IMR-90 (cell line): ENCODE measurements around the gene NPAS1. TPM values are rescaled to one million over a fixed set of nuclear protein-coding genes. Genes with fewer than 3 reads are reported as not detected.

Source experiments
- ATAC-seq: fragments of 200-7000 bp; cut with Tn5 transposase; 2 replicates; pipeline ENCODE4 v1.9.1; 2020; ENCODE audit warnings: low read depth, mild to moderate bottlenecking, moderate library complexity
- BruUV-seq: library from RNA; stranded (reverse); fragments of 400-500 nt; replicated peaks from 2 replicates; lab custom pipeline; 2021; lab: Mats Ljungman, UMichigan
- CTCF ChIA-PET: fragments of 300-600 bp; formaldehyde crosslinking; extraction: SDS; loops from one replicate; lab custom pipeline; 2021; ENCODE audit warnings: antibody characterized with exemption; lab: Yijun Ruan, JAX
- POLR2A ChIA-PET: fragments of 300-600 bp; sonication (Branson Sonifier 250); formaldehyde crosslinking; loops from one replicate; lab custom pipeline; 2022; ENCODE audit warnings: antibody characterized with exemption; ENCODE audit not compliant: unreplicated experiment; lab: Charles Lee
- DNase-seq: peaks from one replicate; pipeline ENCODE4 v3.0.0; 2013
- H2AFZ ChIP-seq: replicated peaks from 2 replicates; pipeline ENCODE3; 2013; ENCODE audit warnings: low read length, mild to moderate bottlenecking; ENCODE audit not compliant: poor library complexity
- H2AK5ac ChIP-seq: 2 replicates; pipeline ENCODE4 v1.6.1; 2013; ENCODE audit warnings: low read depth, low read length, inconsistent platforms
- H2AK9ac ChIP-seq: replicated peaks from 2 replicates; pipeline ENCODE3; 2013; ENCODE audit warnings: mild to moderate bottlenecking, low read depth, low read length, moderate library complexity; ENCODE audit not compliant: poor library complexity
- H2BK120ac ChIP-seq: 2 replicates; pipeline ENCODE4 v1.6.1; 2013; ENCODE audit warnings: low read depth, low read length, inconsistent platforms
- H2BK15ac ChIP-seq: 3 replicates; pipeline ENCODE4 v1.6.1; 2013; ENCODE audit warnings: low read depth, low read length, inconsistent platforms
- H2BK20ac ChIP-seq: 2 replicates; pipeline ENCODE4 v1.6.1; 2013; ENCODE audit warnings: low read depth, mild to moderate bottlenecking, inconsistent platforms, low read length, moderate library complexity
- H2BK5ac ChIP-seq: 2 replicates; pipeline ENCODE4 v1.6.1; 2013; ENCODE audit warnings: mild to moderate bottlenecking, low read depth, low read length, inconsistent platforms; ENCODE audit not compliant: poor library complexity, severe bottlenecking
- H3K14ac ChIP-seq: replicated peaks from 2 replicates; pipeline ENCODE4 v1.6.1; 2013; ENCODE audit warnings: low read depth, low read length, inconsistent platforms
- H3K18ac ChIP-seq: 2 replicates; pipeline ENCODE4 v1.6.1; 2013; ENCODE audit warnings: low read depth, low read length, control low read depth
- H3K23ac ChIP-seq: 2 replicates; pipeline ENCODE4 v1.6.1; 2013; ENCODE audit warnings: low read depth, low read length, inconsistent platforms
- H3K27ac ChIP-seq: 2 replicates; pipeline ENCODE4 v1.5.1; 2013; ENCODE audit warnings: mild to moderate bottlenecking, control low read depth, low read length; ENCODE audit not compliant: insufficient read depth
- H3K27me3 ChIP-seq: 2 replicates; pipeline ENCODE4 v1.6.1; 2013; ENCODE audit warnings: low read length; ENCODE audit not compliant: control insufficient read depth, insufficient read depth
- H3K36me3 ChIP-seq: 2 replicates; pipeline ENCODE4 v1.6.1; 2013; ENCODE audit warnings: low read length, mixed read lengths; ENCODE audit not compliant: control insufficient read depth, insufficient read depth
- H3K4ac ChIP-seq: 2 replicates; pipeline ENCODE4 v1.6.1; 2013; ENCODE audit warnings: low read depth, low read length, inconsistent platforms
- H3K4me1 ChIP-seq: 2 replicates; pipeline ENCODE4 v1.6.1; 2013; ENCODE audit warnings: low read length, mixed read lengths; ENCODE audit not compliant: control insufficient read depth, insufficient read depth
- H3K4me2 ChIP-seq: 2 replicates; pipeline ENCODE4 v1.6.1; 2013; ENCODE audit warnings: low read depth, mild to moderate bottlenecking, control low read depth, low read length, moderate library complexity
- H3K4me3 ChIP-seq: 2 replicates; pipeline ENCODE4 v1.5.1; 2013; ENCODE audit warnings: low read depth, mild to moderate bottlenecking, control low read depth, low read length, moderate library complexity; ENCODE audit not compliant: insufficient read depth
- H3K56ac ChIP-seq: 2 replicates; pipeline ENCODE4 v1.6.1; 2013; ENCODE audit warnings: low read length, inconsistent platforms; ENCODE audit not compliant: insufficient read depth; ENCODE audit errors: extremely low read depth
- H3K79me1 ChIP-seq, 2 experiments: 2 replicates each; pipeline ENCODE4 v1.6.1; 2013; ENCODE audit warnings: low read length in 2 of 2, inconsistent platforms in 1 of 2, low read depth in 1 of 2
- H3K9ac ChIP-seq: 2 replicates; pipeline ENCODE4 v1.6.1; 2013; ENCODE audit warnings: low read depth, low read length, control low read depth
- H3K9me1 ChIP-seq: 2 replicates; pipeline ENCODE4 v1.6.1; 2013; ENCODE audit warnings: low read length, inconsistent platforms; ENCODE audit not compliant: insufficient read depth
- H3K9me3 ChIP-seq: 2 replicates; pipeline ENCODE4 v1.6.1; 2013; ENCODE audit warnings: low read length; ENCODE audit not compliant: control insufficient read depth, insufficient read depth
- H4K20me1 ChIP-seq: 2 replicates; pipeline ENCODE4 v1.6.1; 2013; ENCODE audit warnings: low read length, inconsistent platforms; ENCODE audit not compliant: insufficient read depth
- H4K5ac ChIP-seq: 2 replicates; pipeline ENCODE4 v1.6.1; 2013; ENCODE audit warnings: mild to moderate bottlenecking, low read depth, low read length, control low read depth
- H4K8ac ChIP-seq, 2 experiments: 2 replicates each; pipeline ENCODE4 v1.6.1; 2013; ENCODE audit warnings: low read depth in 2 of 2, low read length in 2 of 2, control low read depth in 1 of 2, inconsistent platforms in 1 of 2
- H4K91ac ChIP-seq: 2 replicates; pipeline ENCODE4 v1.6.1; 2013; ENCODE audit warnings: low read depth, low read length, inconsistent platforms; ENCODE audit not compliant: insufficient read depth
- CEBPB ChIP-seq: IDR thresholded peaks from 2 replicates; pipeline ENCODE4 v1.6.1; 2012; ENCODE audit warnings: low read depth, low read length, improper control_type of control experiment
- CHD1 ChIP-seq: IDR thresholded peaks from 2 replicates; pipeline ENCODE4 v1.6.1; 2012; ENCODE audit warnings: low read depth, low read length, improper control_type of control experiment
- FOS ChIP-seq: fragments of 150-350 bp; IDR thresholded peaks from 2 replicates; pipeline ENCODE4 v1.6.1; 2016; ENCODE audit warnings: low read depth, low read length
- MAFK ChIP-seq: IDR thresholded peaks from 2 replicates; pipeline ENCODE4 v1.6.1; 2012; ENCODE audit warnings: low read depth, low read length, improper control_type of control experiment
- MAZ ChIP-seq: IDR thresholded peaks from 2 replicates; pipeline ENCODE4 v1.6.1; 2012; ENCODE audit warnings: low read depth, mild to moderate bottlenecking, low read length, improper control_type of control experiment, moderate library complexity, borderline replicate concordance
- NFE2L2 ChIP-seq: fragments of 150-350 bp; IDR thresholded peaks from 2 replicates; pipeline ENCODE4 v1.6.1; 2016; ENCODE audit warnings: low read depth, mild to moderate bottlenecking, low read length
- POLR2A ChIP-seq: IDR thresholded peaks from 2 replicates; pipeline ENCODE4 v1.6.1; 2012; ENCODE audit warnings: mild to moderate bottlenecking, low read depth, low read length
- RCOR1 ChIP-seq: IDR thresholded peaks from 2 replicates; pipeline ENCODE4 v1.6.1; 2012; ENCODE audit warnings: mild to moderate bottlenecking, low read length, improper control_type of control experiment; ENCODE audit not compliant: insufficient replicate concordance
- SMC3 ChIP-seq: fragments of 150-350 bp; IDR thresholded peaks from 2 replicates; pipeline ENCODE4 v1.6.1; 2016; ENCODE audit warnings: low read depth, mild to moderate bottlenecking, antibody characterized with exemption, low read length, moderate library complexity
- WGBS, 2 experiments: methylation state at CpG; one replicate each; pipeline versions ENCODE4 v1.1.5 to v1.1.7; 2013; ENCODE audit warnings: missing lambda C conversion rate in 2 of 2; ENCODE audit not compliant: insufficient read length in 1 of 2; ENCODE audit errors: extremely low coverage in 2 of 2; 5-methylcytosine and 5-hydroxymethylcytosine counted together
- dilution Hi-C: fragments of 300-500 bp; cut with HindIII; formaldehyde crosslinking; loops from one replicate; pipeline ENCODE4 v1.14.3; 2018; ENCODE audit warnings: low sequenced_read_pairs; ENCODE audit not compliant: unreplicated experiment
- in situ Hi-C: fragments of 300-500 bp; cut with MboI; formaldehyde crosslinking; loops from 3 replicates; pipeline ENCODE4 v1.14.3; 2019; ENCODE audit warnings: low sequenced_read_pairs, inconsistent platforms, mixed read lengths
- intact Hi-C: fragments of 100-400 bp; cut with micrococcal nuclease; formaldehyde crosslinking; loops from 2 replicates; pipeline ENCODE4 v1.10.0; 2022
- polyA plus RNA-seq, 3 experiments: library from polyadenylated mRNA; depleted of rRNA; stranded (reverse); fragments of >200 nt; gene quantifications; 2 replicates each; pipeline ENCODE4 v1.2.3, GENCODE V29; 2012; ENCODE audit warnings: low replicate concordance in 1 of 3
- total RNA-seq: library from RNA; depleted of rRNA; stranded (reverse); fragments of >200 nt; gene quantifications from 2 replicates; pipeline ENCODE4 v1.2.3, GENCODE V29; 2012
- TF ChIP-seq, protein P1 (sequence below): fragments of 150-350 bp; IDR thresholded peaks from 2 replicates; pipeline ENCODE4 v1.6.1; 2017; ENCODE audit warnings: mild to moderate bottlenecking, antibody characterized with exemption, low read length, low read depth
- TF ChIP-seq, protein P2 (sequence below): conservative IDR thresholded peaks from 2 replicates; pipeline ENCODE4 v1.5.1; 2012; ENCODE audit warnings: mild to moderate bottlenecking, low read depth, low read length, improper control_type of control experiment
- TF ChIP-seq, protein P3 (sequence below): fragments of 150-350 bp; IDR thresholded peaks from 2 replicates; pipeline ENCODE4 v1.6.1; 2016; ENCODE audit warnings: low read depth, mild to moderate bottlenecking, low read length, moderate library complexity, borderline replicate concordance

Gene NPAS1
- total and polyA plus RNA-seq, 2 of the 4 experiments (the other 2 are of a cell fraction): 0.36 to 5.7 TPM

DNA sequence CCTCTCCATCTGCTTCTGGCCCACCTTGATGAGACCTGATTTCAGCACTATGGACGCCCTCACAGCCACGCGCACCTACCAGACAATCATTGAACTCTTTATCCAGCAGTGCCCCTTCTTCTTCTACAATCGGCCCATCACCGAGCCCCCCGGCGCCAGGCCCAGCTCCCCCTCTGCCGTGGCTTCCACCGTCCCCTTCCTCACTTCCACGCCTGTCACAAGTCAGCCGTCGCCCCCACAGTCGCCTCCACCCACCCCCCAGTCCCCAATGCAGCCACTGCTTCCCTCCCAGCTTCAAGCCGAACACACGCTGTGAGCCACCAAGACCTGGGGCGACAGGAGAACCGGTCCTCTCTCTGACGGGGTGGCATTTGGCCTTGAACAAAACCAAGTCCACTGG is 19.3 kb upstream of the NPAS1 start:
- Histone ChIP-seq H2AK9ac (no peak overlapping the region), H2BK120ac (no peak overlapping the region), H2BK20ac (no peak overlapping the region), H3K4me2 (no peak overlapping the region), H3K9me3 (no peaks in the 10 kb centered on the region), H4K20me1 (peaks cover 14% of the 10 kb centered on the region; the same call in 1 of the 2 replicates), H4K8ac (no peak overlapping the region), H3K9ac (no peak overlapping the region), H3K56ac (no peak overlapping the region), H3K9me1 (no peaks in the 10 kb centered on the region; the same call in 1 of the 2 replicates), H3K36me3 (peaks cover 44% of the 10 kb centered on the region), H3K14ac (no peak overlapping the region), H3K27ac (no peak overlapping the region), H3K27me3 (no peaks in the 10 kb centered on the region), H4K5ac (no peak overlapping the region), H3K4ac (no peak overlapping the region), H2BK5ac (no peak overlapping the region), H3K18ac (no peak overlapping the region), H3K4me1 (peaks cover 4% of the 10 kb centered on the region; the same call in 1 of the 2 replicates), H4K91ac (no peak overlapping the region), H2AFZ (no peak overlapping the region), H3K23ac (no peak overlapping the region), H3K4me3 (no peak overlapping the region), H2AK5ac (no peak overlapping the region), H3K79me1 (peaks cover 0 to 13% of the 10 kb centered on the region in 2 experiments; a peak in 2 of 4 replicates), H2BK15ac (no peak overlapping the region)
- ChIA-PET CTCF (no interaction called here), POLR2A (no interaction called here)
- DNase-seq (no peak), ATAC-seq (no peak)
- dilution Hi-C loops: no loop called here
- BruUV-seq: no TSS peak
- 91% methylated on average over 9 of the region's 18 CpGs; no CpG with 5 or more reads in 1 of the 2 experiments for WGBS, 2 experiments
- intact Hi-C loops: no loop called here
- no peak for TF ChIP-seq MAFK
- TF ChIP-seq, protein P1, sequence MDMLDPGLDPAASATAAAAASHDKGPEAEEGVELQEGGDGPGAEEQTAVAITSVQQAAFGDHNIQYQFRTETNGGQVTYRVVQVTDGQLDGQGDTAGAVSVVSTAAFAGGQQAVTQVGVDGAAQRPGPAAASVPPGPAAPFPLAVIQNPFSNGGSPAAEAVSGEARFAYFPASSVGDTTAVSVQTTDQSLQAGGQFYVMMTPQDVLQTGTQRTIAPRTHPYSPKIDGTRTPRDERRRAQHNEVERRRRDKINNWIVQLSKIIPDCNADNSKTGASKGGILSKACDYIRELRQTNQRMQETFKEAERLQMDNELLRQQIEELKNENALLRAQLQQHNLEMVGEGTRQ: no peak
- TF ChIP-seq SMC3: no peak
- TF ChIP-seq POLR2A: no peak
- TF ChIP-seq, protein P2, sequence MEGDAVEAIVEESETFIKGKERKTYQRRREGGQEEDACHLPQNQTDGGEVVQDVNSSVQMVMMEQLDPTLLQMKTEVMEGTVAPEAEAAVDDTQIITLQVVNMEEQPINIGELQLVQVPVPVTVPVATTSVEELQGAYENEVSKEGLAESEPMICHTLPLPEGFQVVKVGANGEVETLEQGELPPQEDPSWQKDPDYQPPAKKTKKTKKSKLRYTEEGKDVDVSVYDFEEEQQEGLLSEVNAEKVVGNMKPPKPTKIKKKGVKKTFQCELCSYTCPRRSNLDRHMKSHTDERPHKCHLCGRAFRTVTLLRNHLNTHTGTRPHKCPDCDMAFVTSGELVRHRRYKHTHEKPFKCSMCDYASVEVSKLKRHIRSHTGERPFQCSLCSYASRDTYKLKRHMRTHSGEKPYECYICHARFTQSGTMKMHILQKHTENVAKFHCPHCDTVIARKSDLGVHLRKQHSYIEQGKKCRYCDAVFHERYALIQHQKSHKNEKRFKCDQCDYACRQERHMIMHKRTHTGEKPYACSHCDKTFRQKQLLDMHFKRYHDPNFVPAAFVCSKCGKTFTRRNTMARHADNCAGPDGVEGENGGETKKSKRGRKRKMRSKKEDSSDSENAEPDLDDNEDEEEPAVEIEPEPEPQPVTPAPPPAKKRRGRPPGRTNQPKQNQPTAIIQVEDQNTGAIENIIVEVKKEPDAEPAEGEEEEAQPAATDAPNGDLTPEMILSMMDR: no peak
- TF ChIP-seq CEBPB: no peak
- TF ChIP-seq FOS: no peak
- TF ChIP-seq RCOR1: no peak
- TF ChIP-seq NFE2L2: no peak
- TF ChIP-seq CHD1: no peak
- TF ChIP-seq MAZ: no peak
- TF ChIP-seq, protein P3, sequence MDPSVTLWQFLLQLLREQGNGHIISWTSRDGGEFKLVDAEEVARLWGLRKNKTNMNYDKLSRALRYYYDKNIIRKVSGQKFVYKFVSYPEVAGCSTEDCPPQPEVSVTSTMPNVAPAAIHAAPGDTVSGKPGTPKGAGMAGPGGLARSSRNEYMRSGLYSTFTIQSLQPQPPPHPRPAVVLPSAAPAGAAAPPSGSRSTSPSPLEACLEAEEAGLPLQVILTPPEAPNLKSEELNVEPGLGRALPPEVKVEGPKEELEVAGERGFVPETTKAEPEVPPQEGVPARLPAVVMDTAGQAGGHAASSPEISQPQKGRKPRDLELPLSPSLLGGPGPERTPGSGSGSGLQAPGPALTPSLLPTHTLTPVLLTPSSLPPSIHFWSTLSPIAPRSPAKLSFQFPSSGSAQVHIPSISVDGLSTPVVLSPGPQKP: no peak
- in situ Hi-C loops: no loop called here
